Ureter (tissue), 1 donor: ENCODE measurements around the gene SPAG8. TPM values are rescaled to one million over a fixed set of nuclear protein-coding genes. Genes with fewer than 3 reads are reported as not detected.

ENCODE experiments used
- DNase-seq: peaks from one replicate; pipeline ENCODE4 v3.0.0-alpha.2; 2020; ENCODE audit warnings: low spot score
- total RNA-seq: library from RNA; stranded (reverse); gene quantifications from one replicate; pipeline ENCODE4 v1.2.4, GENCODE V29; 2023
- donor health status: DM: yes; HTN: yes; CAD: no.

Gene SPAG8
- total RNA-seq, 1 donor from 2014 or later, result 6.4 TPM

GRCh38 chr9:35813434-35814105 lies 1.5 kb upstream of the SPAG8 start:
- DNase-seq, result no peak

GRCh38 chr9:35811381-35812024 lies 559 bp downstream of the SPAG8 start:
- DNase-seq, result no peak

GRCh38 chr9:35810122-35810521 lies 1.9 kb downstream of the SPAG8 start:
- DNase-seq, result no peak

GRCh38 chr9:35808433-35808832 lies 3.6 kb downstream of the SPAG8 start:
- no peak for DNase-seq

- no peak for DNase-seq
These were observed 6.0 kb downstream of the SPAG8 start for GRCh38 chr9:35806101-35806500.

GRCh38 chr9:35801328-35802128 lies 10.5 kb downstream of the SPAG8 start:
- DNase-seq, result no peak

- no peak for DNase-seq
These were observed 11.5 kb downstream of the SPAG8 start for GRCh38 chr9:35800530-35800929.

GRCh38 chr9:35798658-35799374 lies 13.2 kb downstream of the SPAG8 start:
- DNase-seq, result peak; percentile 59

GRCh38 chr9:35797311-35798109 lies 14.6 kb downstream of the SPAG8 start:
- DNase-seq, result no peak

- DNase-seq, result no peak
These were observed 16.4 kb downstream of the SPAG8 start for GRCh38 chr9:35795695-35796094.

GRCh38 chr9:35793461-35793860 lies 18.6 kb downstream of the SPAG8 start:
- no peak for DNase-seq

- no peak for DNase-seq
These were observed 19.2 kb downstream of the SPAG8 start for GRCh38 chr9:35792826-35793225.

- DNase-seq, result no peak
These were observed 19.8 kb downstream of the SPAG8 start for GRCh38 chr9:35792024-35792813.

GRCh38 chr9:35791297-35791921 lies 20.7 kb downstream of the SPAG8 start, which contains the start of gene NPR2:
Gene NPR2 (plus strand): TSS chr9:35791591. CDS start chr9:35792409, 818 bp downstream.
- DNase-seq, result no peak

- peak; percentile 79 for DNase-seq
These were observed 21.4 kb downstream of the SPAG8 start for GRCh38 chr9:35790385-35791296.

GRCh38 chr9:35790025-35790384 lies 22.1 kb downstream of the SPAG8 start:
- DNase-seq, result no peak

- no peak for DNase-seq
These were observed 22.5 kb downstream of the SPAG8 start for GRCh38 chr9:35789541-35789940.

- DNase-seq, result no peak
These were observed 28.6 kb downstream of the SPAG8 start for GRCh38 chr9:35783418-35783817.

- no peak for DNase-seq
These were observed 31.0 kb downstream of the SPAG8 start for GRCh38 chr9:35781066-35781465.
